ENCODE results near the gene ZNF382. TPM values are rescaled to one million over a fixed set of nuclear protein-coding genes. Genes with fewer than 3 reads are reported as not detected.
A peak's percentile ranks its signal among the peaks of the same experiment; 100 is the strongest.

The ZNF382 gene
- total and polyA plus RNA-seq, 10 of the 15 experiments (the other 5 are each of a cell fraction or from before 2014, with no cell fraction given) = 0.02 to 0.74 (median 0.55) TPM

DNA sequence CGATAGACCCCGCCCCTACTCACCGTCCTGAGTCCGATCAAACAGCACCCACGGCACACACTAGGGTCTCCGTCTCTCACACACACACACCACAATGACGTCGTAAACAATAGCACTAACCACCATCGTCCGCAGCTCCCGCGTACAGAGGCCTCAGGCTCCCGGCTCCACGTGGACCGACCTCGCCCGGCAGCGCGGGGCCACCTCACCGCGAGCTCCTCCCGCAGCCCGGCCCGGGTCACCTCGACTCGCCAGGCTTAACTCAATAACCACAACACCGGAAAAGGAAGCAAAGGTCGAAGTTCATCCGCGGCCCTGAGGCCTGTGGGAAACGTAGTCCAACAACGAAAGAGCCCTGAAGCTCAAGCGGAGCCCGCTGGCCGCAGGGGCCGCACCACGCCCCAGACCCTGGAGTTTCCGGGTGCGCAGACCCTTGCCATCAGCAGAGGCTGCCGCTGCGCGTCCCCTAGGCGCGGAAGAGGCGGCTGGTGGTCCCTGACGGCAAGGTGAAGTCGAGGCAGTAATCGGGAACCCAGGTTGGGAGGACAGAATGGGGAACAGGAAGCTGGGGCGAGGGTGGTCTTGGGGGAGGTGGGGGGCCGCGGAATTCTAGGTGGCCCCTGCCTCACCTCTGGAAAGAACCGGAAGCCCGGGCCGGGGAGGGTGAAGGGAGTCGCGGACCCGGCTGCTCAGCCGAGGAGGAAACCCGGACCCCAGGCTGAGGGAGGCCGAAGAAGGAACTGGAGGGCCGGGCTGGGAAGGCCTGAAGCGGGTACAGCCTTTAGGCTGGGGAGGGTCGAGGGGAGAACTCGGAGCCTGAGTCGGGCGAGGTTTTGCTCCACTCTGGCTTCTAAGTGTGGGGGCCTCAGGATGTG is 31.9 kb upstream of the ZNF382 start, which contains the start of gene ZNF529 (continued):
- TF ChIP-seq EZH2 (IDR thresholded peaks at IDR 0.05; ENCODE audit: borderline replicate concordance, control insufficient read depth, low read depth, low read length) (no peak), SIN3A (IDR thresholded peaks at IDR 0.05; ENCODE audit: low read depth, low read length) (peak; percentile 89), CBX3 (IDR thresholded peaks at IDR 0.05; ENCODE audit: borderline replicate concordance, low read depth) (no peak), MYC (IDR thresholded peaks at IDR 0.05; ENCODE audit: insufficient read depth, insufficient read length, insufficient replicate concordance, low read length, severe bottlenecking) (peak; percentile 76), IKZF1 (conservative IDR thresholded peaks at IDR 0.05) (peak; percentile 98), POLR2A (IDR thresholded peaks at IDR 0.05; ENCODE audit: low read depth, low read length) (peak; percentile 96), BRCA1 (IDR thresholded peaks at IDR 0.05; ENCODE audit: low read depth, low read length) (no peak), NRF1 (conservative IDR thresholded peaks at IDR 0.05; ENCODE audit: low read depth, low read length) (no peak), TCF12 (IDR thresholded peaks at IDR 0.05; ENCODE audit: low read depth, low read length) (no peak), FOS (IDR thresholded peaks at IDR 0.05; ENCODE audit: borderline replicate concordance, extremely low read depth, insufficient read length) (no peak), ZNF274 (IDR thresholded peaks at IDR 0.05; ENCODE audit: insufficient read depth, insufficient read length) (no peak), ESRRA (IDR thresholded peaks at IDR 0.05; ENCODE audit: low read length) (no peak), ZZZ3 (IDR thresholded peaks at IDR 0.05; ENCODE audit: control insufficient read depth, insufficient read length, low read depth) (no peak), FOXM1 (IDR thresholded peaks at IDR 0.05; ENCODE audit: low read depth, low read length) (no peak), PML (IDR thresholded peaks at IDR 0.05; ENCODE audit: low read length) (peak; percentile 67), POLR2AphosphoS2 (IDR thresholded peaks at IDR 0.05; ENCODE audit: low read depth, low read length) (peak; percentile 76; the same call in 1 of the 2 replicates), WRNIP1 (IDR thresholded peaks at IDR 0.05; ENCODE audit: borderline replicate concordance, low read depth, low read length) (no peak), HDGF (IDR thresholded peaks at IDR 0.05) (peak; percentile 96), TAF1 (IDR thresholded peaks at IDR 0.05; ENCODE audit: borderline replicate concordance, low read depth, low read length) (peak; percentile 60; the same call in 1 of the 2 replicates), EP300 (IDR thresholded peaks at IDR 0.05; ENCODE audit: borderline replicate concordance in 1 of 2, control insufficient read depth in 1 of 2, low read depth in 2 of 2, low read length in 2 of 2) (no peak), BMI1 (IDR thresholded peaks at IDR 0.05; ENCODE audit: borderline replicate concordance) (no peak), JUNB (IDR thresholded peaks at IDR 0.05) (no peak)
- TF ChIP-seq, protein P1, sequence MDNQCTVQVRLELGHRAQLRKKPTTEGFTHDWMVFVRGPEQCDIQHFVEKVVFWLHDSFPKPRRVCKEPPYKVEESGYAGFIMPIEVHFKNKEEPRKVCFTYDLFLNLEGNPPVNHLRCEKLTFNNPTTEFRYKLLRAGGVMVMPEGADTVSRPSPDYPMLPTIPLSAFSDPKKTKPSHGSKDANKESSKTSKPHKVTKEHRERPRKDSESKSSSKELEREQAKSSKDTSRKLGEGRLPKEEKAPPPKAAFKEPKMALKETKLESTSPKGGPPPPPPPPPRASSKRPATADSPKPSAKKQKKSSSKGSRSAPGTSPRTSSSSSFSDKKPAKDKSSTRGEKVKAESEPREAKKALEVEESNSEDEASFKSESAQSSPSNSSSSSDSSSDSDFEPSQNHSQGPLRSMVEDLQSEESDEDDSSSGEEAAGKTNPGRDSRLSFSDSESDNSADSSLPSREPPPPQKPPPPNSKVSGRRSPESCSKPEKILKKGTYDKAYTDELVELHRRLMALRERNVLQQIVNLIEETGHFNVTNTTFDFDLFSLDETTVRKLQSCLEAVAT (IDR thresholded peaks at IDR 0.05) = peak; percentile 81
- TF ChIP-seq, protein P2, sequence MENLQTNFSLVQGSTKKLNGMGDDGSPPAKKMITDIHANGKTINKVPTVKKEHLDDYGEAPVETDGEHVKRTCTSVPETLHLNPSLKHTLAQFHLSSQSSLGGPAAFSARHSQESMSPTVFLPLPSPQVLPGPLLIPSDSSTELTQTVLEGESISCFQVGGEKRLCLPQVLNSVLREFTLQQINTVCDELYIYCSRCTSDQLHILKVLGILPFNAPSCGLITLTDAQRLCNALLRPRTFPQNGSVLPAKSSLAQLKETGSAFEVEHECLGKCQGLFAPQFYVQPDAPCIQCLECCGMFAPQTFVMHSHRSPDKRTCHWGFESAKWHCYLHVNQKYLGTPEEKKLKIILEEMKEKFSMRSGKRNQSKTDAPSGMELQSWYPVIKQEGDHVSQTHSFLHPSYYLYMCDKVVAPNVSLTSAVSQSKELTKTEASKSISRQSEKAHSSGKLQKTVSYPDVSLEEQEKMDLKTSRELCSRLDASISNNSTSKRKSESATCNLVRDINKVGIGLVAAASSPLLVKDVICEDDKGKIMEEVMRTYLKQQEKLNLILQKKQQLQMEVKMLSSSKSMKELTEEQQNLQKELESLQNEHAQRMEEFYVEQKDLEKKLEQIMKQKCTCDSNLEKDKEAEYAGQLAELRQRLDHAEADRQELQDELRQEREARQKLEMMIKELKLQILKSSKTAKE (IDR thresholded peaks at IDR 0.05; ENCODE audit: low read depth, poor library complexity, severe bottlenecking) = no peak
- TF ChIP-seq, protein P3, sequence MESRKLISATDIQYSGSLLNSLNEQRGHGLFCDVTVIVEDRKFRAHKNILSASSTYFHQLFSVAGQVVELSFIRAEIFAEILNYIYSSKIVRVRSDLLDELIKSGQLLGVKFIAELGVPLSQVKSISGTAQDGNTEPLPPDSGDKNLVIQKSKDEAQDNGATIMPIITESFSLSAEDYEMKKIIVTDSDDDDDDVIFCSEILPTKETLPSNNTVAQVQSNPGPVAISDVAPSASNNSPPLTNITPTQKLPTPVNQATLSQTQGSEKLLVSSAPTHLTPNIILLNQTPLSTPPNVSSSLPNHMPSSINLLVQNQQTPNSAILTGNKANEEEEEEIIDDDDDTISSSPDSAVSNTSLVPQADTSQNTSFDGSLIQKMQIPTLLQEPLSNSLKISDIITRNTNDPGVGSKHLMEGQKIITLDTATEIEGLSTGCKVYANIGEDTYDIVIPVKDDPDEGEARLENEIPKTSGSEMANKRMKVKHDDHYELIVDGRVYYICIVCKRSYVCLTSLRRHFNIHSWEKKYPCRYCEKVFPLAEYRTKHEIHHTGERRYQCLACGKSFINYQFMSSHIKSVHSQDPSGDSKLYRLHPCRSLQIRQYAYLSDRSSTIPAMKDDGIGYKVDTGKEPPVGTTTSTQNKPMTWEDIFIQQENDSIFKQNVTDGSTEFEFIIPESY (IDR thresholded peaks at IDR 0.05) = no peak
